Ishikawa (cell line): ENCODE measurements around the gene MED10.

Source experiments
- CEBPB ChIP-seq: IDR thresholded peaks from 2 replicates; pipeline ENCODE4 v1.6.1; 2012
- EP300 ChIP-seq: IDR thresholded peaks from 2 replicates; pipeline ENCODE4 v1.6.1; 2012; ENCODE audit warnings: borderline replicate concordance
- FOXM1 ChIP-seq: IDR thresholded peaks from 2 replicates; pipeline ENCODE4 v1.6.1; 2012; ENCODE audit warnings: low read depth, borderline replicate concordance
- MAX ChIP-seq: IDR thresholded peaks from 2 replicates; pipeline ENCODE4 v1.6.1; 2012
- NFIC ChIP-seq: IDR thresholded peaks from 2 replicates; pipeline ENCODE4 v1.6.1; 2012
- RAD21 ChIP-seq: IDR thresholded peaks from 2 replicates; pipeline ENCODE4 v1.6.1; 2012; ENCODE audit warnings: low read depth
- REST ChIP-seq: IDR thresholded peaks from 2 replicates; pipeline ENCODE4 v1.6.1; 2012; ENCODE audit warnings: low read depth, mild to moderate bottlenecking
- TAF1 ChIP-seq: IDR thresholded peaks from 2 replicates; pipeline ENCODE4 v1.6.1; 2012; ENCODE audit warnings: low read depth, mild to moderate bottlenecking
- TCF12 ChIP-seq: IDR thresholded peaks from 2 replicates; pipeline ENCODE4 v1.6.1; 2012; ENCODE audit warnings: low read depth
- TEAD4 ChIP-seq: IDR thresholded peaks from 2 replicates; pipeline ENCODE4 v1.6.1; 2012
- YY1 ChIP-seq: IDR thresholded peaks from 2 replicates; pipeline ENCODE4 v1.6.1; 2012; ENCODE audit warnings: low read depth
- TF ChIP-seq, protein P1 (sequence below): IDR thresholded peaks from 2 replicates; pipeline ENCODE4 v1.6.1; 2012

DNA sequence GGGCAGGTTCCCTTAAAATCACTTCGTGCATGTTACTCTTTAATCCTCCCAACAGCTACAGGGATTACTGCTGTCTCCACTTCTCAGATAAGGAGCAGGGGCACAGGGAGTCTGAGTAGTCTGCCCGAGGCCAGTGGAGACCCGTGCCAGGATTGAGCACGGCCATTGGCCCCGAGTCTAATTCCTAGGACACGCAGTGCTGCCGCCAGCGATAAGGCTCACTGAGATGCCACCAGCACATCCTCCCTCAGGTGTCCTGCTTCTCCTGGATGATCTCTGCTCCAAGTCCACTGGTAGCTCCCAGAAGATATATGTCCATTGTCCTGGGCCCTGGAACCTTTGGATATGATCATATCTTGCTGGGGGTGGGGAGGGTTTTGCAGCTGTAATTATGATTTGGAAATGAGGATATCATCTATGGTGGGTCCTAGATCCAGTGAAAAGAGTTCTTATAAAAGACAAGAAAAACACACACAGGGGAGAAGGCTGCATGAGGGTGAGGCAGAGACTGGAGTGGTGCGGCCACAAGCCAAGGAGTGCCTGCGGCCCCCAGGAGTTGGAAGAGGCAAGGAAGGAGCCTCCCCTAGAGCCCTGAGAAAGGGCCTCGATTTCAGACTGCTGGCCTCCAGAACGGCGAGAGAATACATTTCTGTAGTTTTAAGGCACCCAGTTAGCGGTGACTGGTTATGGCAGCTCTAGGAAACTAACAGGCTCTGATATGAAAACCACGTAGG, 19.4 kb upstream of the MED10 start:
- TF ChIP-seq MAX (no peak), TAF1 (no peak), EP300 (no peak), CEBPB (no peak), REST (no peak), TEAD4 (no peak), FOXM1 (no peak), RAD21 (no peak), YY1 (no peak), NFIC (no peak), TCF12 (no peak)
- TF ChIP-seq, protein P1, sequence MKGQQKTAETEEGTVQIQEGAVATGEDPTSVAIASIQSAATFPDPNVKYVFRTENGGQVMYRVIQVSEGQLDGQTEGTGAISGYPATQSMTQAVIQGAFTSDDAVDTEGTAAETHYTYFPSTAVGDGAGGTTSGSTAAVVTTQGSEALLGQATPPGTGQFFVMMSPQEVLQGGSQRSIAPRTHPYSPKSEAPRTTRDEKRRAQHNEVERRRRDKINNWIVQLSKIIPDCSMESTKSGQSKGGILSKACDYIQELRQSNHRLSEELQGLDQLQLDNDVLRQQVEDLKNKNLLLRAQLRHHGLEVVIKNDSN, result no peak
